OCI-LY3 (cell line): Measurements from ENCODE around the gene SLC45A3.

Experiments used
- EZH2phosphoT487 ChIP-seq: fragments of 200-600 bp; shearing (Covaris generic); IDR thresholded peaks from 2 replicates; pipeline ENCODE4 v1.6.1; 2018; ENCODE audit warnings: antibody characterized with exemption, mixed run types, low read depth
- TF ChIP-seq, protein P1 (sequence below): fragments of 200-600, 300-600 bp; sonication (generic); IDR thresholded peaks from 2 replicates; pipeline ENCODE4 v1.5.1; 2014; ENCODE audit warnings: antibody characterized with exemption, low read length, low read depth

DNA sequence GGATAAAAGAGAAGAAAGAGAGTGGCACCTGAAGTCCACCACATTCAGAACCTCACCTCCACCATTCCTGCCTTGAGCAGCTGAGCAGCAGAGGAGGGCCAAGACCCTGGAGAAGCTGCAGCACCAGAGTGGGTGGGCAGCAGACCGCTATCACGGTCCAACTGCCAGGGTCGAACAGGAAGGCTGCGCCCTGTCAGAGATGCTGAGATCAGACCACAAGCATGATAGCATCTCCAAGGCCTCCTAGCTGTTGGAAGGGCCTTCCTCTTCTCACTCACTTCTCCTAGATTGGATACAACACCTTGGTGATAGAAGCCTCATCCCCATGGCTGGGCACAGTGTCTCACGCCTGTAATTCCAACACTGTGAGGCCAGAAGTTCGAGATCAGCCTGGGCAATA, 12.1 kb upstream of the SLC45A3 start:
- TF ChIP-seq, protein P1, sequence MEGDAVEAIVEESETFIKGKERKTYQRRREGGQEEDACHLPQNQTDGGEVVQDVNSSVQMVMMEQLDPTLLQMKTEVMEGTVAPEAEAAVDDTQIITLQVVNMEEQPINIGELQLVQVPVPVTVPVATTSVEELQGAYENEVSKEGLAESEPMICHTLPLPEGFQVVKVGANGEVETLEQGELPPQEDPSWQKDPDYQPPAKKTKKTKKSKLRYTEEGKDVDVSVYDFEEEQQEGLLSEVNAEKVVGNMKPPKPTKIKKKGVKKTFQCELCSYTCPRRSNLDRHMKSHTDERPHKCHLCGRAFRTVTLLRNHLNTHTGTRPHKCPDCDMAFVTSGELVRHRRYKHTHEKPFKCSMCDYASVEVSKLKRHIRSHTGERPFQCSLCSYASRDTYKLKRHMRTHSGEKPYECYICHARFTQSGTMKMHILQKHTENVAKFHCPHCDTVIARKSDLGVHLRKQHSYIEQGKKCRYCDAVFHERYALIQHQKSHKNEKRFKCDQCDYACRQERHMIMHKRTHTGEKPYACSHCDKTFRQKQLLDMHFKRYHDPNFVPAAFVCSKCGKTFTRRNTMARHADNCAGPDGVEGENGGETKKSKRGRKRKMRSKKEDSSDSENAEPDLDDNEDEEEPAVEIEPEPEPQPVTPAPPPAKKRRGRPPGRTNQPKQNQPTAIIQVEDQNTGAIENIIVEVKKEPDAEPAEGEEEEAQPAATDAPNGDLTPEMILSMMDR, result no peak
- no peak for TF ChIP-seq EZH2phosphoT487
